OCI-LY7 (cell line): Measurements from ENCODE around the gene IQGAP1. TPM values are rescaled to one million over a fixed set of nuclear protein-coding genes. Genes with fewer than 3 reads are reported as not detected.

Experiments used
- BruUV-seq: library from RNA; stranded (reverse); fragments of 400-500 nt; replicated peaks from 2 replicates; lab custom pipeline; 2021; lab: Mats Ljungman, UMichigan
- CTCF ChIA-PET: fragments of 300-600 bp; sonication (Branson Sonifier 250); formaldehyde crosslinking; loops from one replicate; lab custom pipeline; 2022; ENCODE audit warnings: antibody characterized with exemption; ENCODE audit not compliant: unreplicated experiment; lab: Charles Lee
- POLR2A ChIA-PET: fragments of 300-600 bp; sonication (Branson Sonifier 250); formaldehyde crosslinking; loops from one replicate; lab custom pipeline; 2022; ENCODE audit warnings: antibody characterized with exemption; lab: Charles Lee
- DNase-seq: peaks from one replicate; pipeline ENCODE4 v3.0.0-alpha.2; 2015; ENCODE audit warnings: low spot score
- H2AFZ ChIP-seq: fragments of 200-600 bp; sonication (generic), shearing (Covaris generic); 2 replicates; pipeline ENCODE4 v1.6.1; 2014; ENCODE audit warnings: mild to moderate bottlenecking, antibody characterized with exemption, low read length, moderate library complexity
- H3K27ac ChIP-seq: fragments of 200-600 bp; sonication (generic); 2 replicates; pipeline ENCODE4 v1.5.1; 2014; ENCODE audit warnings: mixed run types, low read depth, mild to moderate bottlenecking, moderate library complexity, low read length, inconsistent platforms; ENCODE audit not compliant: poor library complexity, severe bottlenecking
- H3K36me3 ChIP-seq: fragments of 200-600 bp; sonication (generic); 2 replicates; pipeline ENCODE4 v1.6.1; 2014; ENCODE audit warnings: mild to moderate bottlenecking, antibody characterized with exemption, low read length, moderate library complexity, mixed read lengths; ENCODE audit not compliant: insufficient read depth
- H3K4me1 ChIP-seq: fragments of 200-600 bp; sonication (generic); 2 replicates; pipeline ENCODE4 v1.5.1; 2014; ENCODE audit warnings: mild to moderate bottlenecking, low read length; ENCODE audit not compliant: insufficient read depth, poor library complexity, severe bottlenecking
- H3K4me2 ChIP-seq: fragments of 200-600 bp; sonication (generic); 2 replicates; pipeline ENCODE4 v1.6.1; 2014; ENCODE audit warnings: mild to moderate bottlenecking, low read length
- H3K4me3 ChIP-seq: fragments of 200-600 bp; sonication (generic); 2 replicates; pipeline ENCODE4 v1.5.1; 2014; ENCODE audit warnings: mild to moderate bottlenecking, low read depth, low read length; ENCODE audit not compliant: poor library complexity, severe bottlenecking
- H3K79me2 ChIP-seq: fragments of 200-600 bp; sonication (generic); 2 replicates; pipeline ENCODE4 v1.6.1; 2016; ENCODE audit warnings: low read depth, mild to moderate bottlenecking, low read length, moderate library complexity, mixed read lengths; ENCODE audit not compliant: insufficient read depth
- H3K9me2 ChIP-seq: fragments of 200-600 bp; sonication (generic); 2 replicates; pipeline ENCODE4 v1.6.1; 2016; ENCODE audit warnings: mild to moderate bottlenecking, low read length, mixed read lengths; ENCODE audit not compliant: insufficient read depth
- H3K9me3 ChIP-seq: fragments of 200-600 bp; sonication (generic); 2 replicates; pipeline ENCODE4 v1.6.1; 2014; ENCODE audit warnings: mild to moderate bottlenecking, mixed run types, low read length, mixed read lengths
- H4K20me1 ChIP-seq: fragments of 200-600 bp; sonication (generic); 2 replicates; pipeline ENCODE4 v1.6.1; 2014; ENCODE audit warnings: mild to moderate bottlenecking, antibody characterized with exemption, low read length, moderate library complexity, mixed read lengths; ENCODE audit not compliant: insufficient read depth
- EZH2phosphoT487 ChIP-seq: fragments of 200-600 bp; sonication (generic); IDR thresholded peaks from 2 replicates; pipeline ENCODE4 v1.6.1; 2018; ENCODE audit warnings: low read depth, borderline replicate concordance, mild to moderate bottlenecking, mixed run types, antibody characterized with exemption, low read length, moderate library complexity, mixed read lengths
- intact Hi-C: fragments of 100-400 bp; cut with micrococcal nuclease; formaldehyde crosslinking; loops from one replicate; pipeline ENCODE4 v1.10.0; 2022; ENCODE audit not compliant: unreplicated experiment
- total RNA-seq, 2 experiments: library from RNA; depleted of rRNA in 1 of 2; stranded (reverse); fragments of >200 nt in 1 of 2; shearing (Covaris generic) in 1 of 2; gene quantifications; 2 replicates each; pipeline ENCODE4 v1.2.3, GENCODE V29; 2014 to 2022
- TF ChIP-seq, protein P1 (sequence below): fragments of 200-600 bp; sonication (generic); conservative IDR thresholded peaks from 2 replicates; pipeline ENCODE4 v1.5.1; 2014; ENCODE audit warnings: mild to moderate bottlenecking, antibody characterized with exemption, low read length, moderate library complexity, mixed read lengths

IQGAP1 gene
- total RNA-seq, 2 experiments from 2014 or later = 98.7 to 114 TPM

- Histone ChIP-seq H3K4me1 (peaks cover 13% of the 10 kb centered on the region), H3K27ac (no peak overlapping the region), H3K4me3 (no peak overlapping the region), H3K4me2 (no peak overlapping the region), H3K9me3 (no peaks in the 10 kb centered on the region), H3K9me2 (no peaks in the 10 kb centered on the region), H2AFZ (no peak overlapping the region), H4K20me1 (no peaks in the 10 kb centered on the region), H3K79me2 (no peaks in the 10 kb centered on the region), H3K36me3 (peaks cover 80% of the 10 kb centered on the region)
- DNase-seq = no peak
- ChIA-PET POLR2A (interaction anchor here (1.1 to 1.4 kb wide), 2 partner anchors 18 to 63 kb away, joined by 3 read pairs; no protein-coding TSS in a partner anchor), CTCF (no interaction called here)
- intact Hi-C loops = no loop called here
- no TSS peak for BruUV-seq
- TF ChIP-seq EZH2phosphoT487 = no peak
- TF ChIP-seq, protein P1, sequence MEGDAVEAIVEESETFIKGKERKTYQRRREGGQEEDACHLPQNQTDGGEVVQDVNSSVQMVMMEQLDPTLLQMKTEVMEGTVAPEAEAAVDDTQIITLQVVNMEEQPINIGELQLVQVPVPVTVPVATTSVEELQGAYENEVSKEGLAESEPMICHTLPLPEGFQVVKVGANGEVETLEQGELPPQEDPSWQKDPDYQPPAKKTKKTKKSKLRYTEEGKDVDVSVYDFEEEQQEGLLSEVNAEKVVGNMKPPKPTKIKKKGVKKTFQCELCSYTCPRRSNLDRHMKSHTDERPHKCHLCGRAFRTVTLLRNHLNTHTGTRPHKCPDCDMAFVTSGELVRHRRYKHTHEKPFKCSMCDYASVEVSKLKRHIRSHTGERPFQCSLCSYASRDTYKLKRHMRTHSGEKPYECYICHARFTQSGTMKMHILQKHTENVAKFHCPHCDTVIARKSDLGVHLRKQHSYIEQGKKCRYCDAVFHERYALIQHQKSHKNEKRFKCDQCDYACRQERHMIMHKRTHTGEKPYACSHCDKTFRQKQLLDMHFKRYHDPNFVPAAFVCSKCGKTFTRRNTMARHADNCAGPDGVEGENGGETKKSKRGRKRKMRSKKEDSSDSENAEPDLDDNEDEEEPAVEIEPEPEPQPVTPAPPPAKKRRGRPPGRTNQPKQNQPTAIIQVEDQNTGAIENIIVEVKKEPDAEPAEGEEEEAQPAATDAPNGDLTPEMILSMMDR = no peak
Observed at GRCh38 chr15:90437516-90437915, 49.5 kb downstream of the IQGAP1 start.

DNA sequence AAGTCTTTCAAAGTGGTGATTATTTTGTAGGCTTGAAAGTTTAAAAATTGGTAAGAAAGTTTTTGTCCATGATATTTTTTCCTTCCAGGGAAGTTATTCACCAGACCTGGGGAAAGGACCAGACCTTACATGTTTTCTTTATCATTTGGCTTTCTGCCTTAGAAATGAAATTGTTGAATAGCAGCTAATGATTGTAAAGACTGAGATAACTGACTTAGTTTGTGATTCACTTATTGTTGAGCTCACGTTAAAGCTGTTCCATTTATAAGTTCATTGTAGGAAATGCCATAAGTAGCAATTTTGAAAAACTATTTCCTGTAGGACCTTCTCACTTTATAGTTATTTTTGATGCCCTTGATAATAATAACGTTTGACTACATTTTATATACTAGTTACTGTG, 51.9 kb downstream of the IQGAP1 start:
- no peaks in the 10 kb centered on the region for H3K9me2 ChIP-seq
- POLR2A ChIA-PET = interaction anchor here (0.8 to 1.1 kb wide), 3 partner anchors 9 to 337 kb away, joined by 3 to 5 read pairs (median 3); no protein-coding TSS in a partner anchor
- no peak overlapping the region for H2AFZ ChIP-seq
- BruUV-seq = no TSS peak
- peaks cover 13% of the 10 kb centered on the region for H3K4me1 ChIP-seq
- no peak overlapping the region for H3K27ac ChIP-seq
- no peak overlapping the region for H3K4me3 ChIP-seq
- no peaks in the 10 kb centered on the region for H3K9me3 ChIP-seq
- no peak for DNase-seq
- intact Hi-C loops = no loop called here
- H3K4me2 ChIP-seq = no peak overlapping the region
- H4K20me1 ChIP-seq = no peaks in the 10 kb centered on the region
- CTCF ChIA-PET = no interaction called here
- H3K36me3 ChIP-seq = peaks cover 79% of the 10 kb centered on the region
- no peaks in the 10 kb centered on the region for H3K79me2 ChIP-seq
- TF ChIP-seq, protein P1 = no peak
- no peak for TF ChIP-seq EZH2phosphoT487

- no peak for DNase-seq
- Histone ChIP-seq H3K79me2 (no peaks in the 10 kb centered on the region), H3K9me3 (no peaks in the 10 kb centered on the region), H3K4me1 (peaks cover 13% of the 10 kb centered on the region), H3K27ac (no peak overlapping the region), H3K9me2 (no peaks in the 10 kb centered on the region), H2AFZ (no peak overlapping the region), H3K4me3 (no peak overlapping the region), H3K4me2 (no peak overlapping the region), H3K36me3 (peaks cover 78% of the 10 kb centered on the region), H4K20me1 (no peaks in the 10 kb centered on the region)
- ChIA-PET POLR2A (interaction anchor here (0.6 to 0.7 kb wide), 3 partner anchors 57 to 436 kb away, joined by 4 to 6 read pairs (median 5); no protein-coding TSS in a partner anchor), CTCF (no interaction called here)
- no TSS peak for BruUV-seq
- TF ChIP-seq, protein P1 = no peak
- intact Hi-C loops = no loop called here
Observed at GRCh38 chr15:90441027-90441426, 53.0 kb downstream of the IQGAP1 start.
